ENCODE results near the gene MS4A6A.
"Not testable (repeated sequence)": the region's sequence is repeated elsewhere in the genome, so short reads cannot be mapped to it uniquely, and the experiment has no call there.

The MS4A6A gene

GRCh38 chr11:60158636-60159035, 24.2 kb downstream of the MS4A6A start:
- no peaks in the 10 kb centered on the region for H3K27me3 ChIP-seq (ENCODE audit: insufficient read depth, low read length)
- no peak overlapping the region for H3K9ac ChIP-seq (ENCODE audit: low read depth, low read length)
- H3K4me1 ChIP-seq (ENCODE audit: insufficient read depth, low read length), result no peaks in the 10 kb centered on the region
- no peaks in the 10 kb centered on the region for H3K36me3 ChIP-seq (ENCODE audit: insufficient read depth, low read depth, low read length)
- no peak overlapping the region for H3K27ac ChIP-seq (ENCODE audit: low read length)
- no peaks in the 10 kb centered on the region for H3K9me3 ChIP-seq (ENCODE audit: insufficient read depth, low read depth, low read length)
- H3K4me3 ChIP-seq (ENCODE audit: low read length), result no peak overlapping the region

DNA sequence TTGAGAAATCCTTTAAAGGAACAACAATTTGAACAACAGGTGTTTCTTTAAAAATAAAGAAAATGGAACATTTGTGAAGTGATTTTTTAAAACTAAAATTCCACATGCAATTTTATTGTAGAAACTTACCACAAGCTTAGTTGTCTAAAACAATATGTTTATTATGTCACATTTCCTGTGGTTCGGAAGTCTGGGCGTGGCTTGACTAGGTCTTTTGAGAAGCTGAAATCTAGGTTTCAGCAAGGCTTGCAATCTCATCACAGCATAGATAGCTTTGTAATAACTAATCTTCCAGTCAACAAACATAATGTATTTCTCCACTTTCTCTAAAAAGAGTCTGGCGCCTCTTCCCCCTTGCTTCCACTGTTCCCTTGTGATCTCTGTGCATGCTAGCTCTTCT, 27.0 kb downstream of the MS4A6A start:
- Histone ChIP-seq H3K27ac (ENCODE audit: low read length) (no peak overlapping the region), H3K27me3 (ENCODE audit: insufficient read depth, low read length) (no peaks in the 10 kb centered on the region), H3K36me3 (ENCODE audit: insufficient read depth, low read depth, low read length) (no peaks in the 10 kb centered on the region), H3K4me3 (ENCODE audit: low read length) (no peak overlapping the region), H3K4me1 (ENCODE audit: insufficient read depth, low read length) (no peaks in the 10 kb centered on the region), H3K9ac (ENCODE audit: low read depth, low read length) (no peak overlapping the region), H3K9me3 (ENCODE audit: insufficient read depth, low read depth, low read length) (no peaks in the 10 kb centered on the region)

DNA sequence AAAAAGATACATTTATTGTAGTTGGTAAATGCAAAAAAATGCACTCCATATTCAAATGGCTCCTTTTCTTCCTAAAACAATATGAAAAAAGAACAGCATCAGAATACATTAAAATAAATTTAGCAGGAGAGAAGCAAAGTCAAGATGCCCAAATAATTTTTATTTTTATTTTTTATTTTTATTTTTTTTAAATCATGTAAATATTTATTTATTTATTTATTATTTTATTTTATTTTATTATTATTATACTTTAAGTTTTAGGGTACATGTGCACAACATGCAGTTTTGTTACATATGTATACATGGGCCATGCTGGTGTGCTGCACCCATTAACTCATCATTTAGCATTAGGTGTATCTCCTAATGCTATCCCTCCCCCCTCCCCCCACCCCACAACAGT, 30.2 kb downstream of the MS4A6A start:
- H3K4me1 ChIP-seq (ENCODE audit: insufficient read depth, low read length); H3K4me3 ChIP-seq (ENCODE audit: low read length); H3K27ac ChIP-seq (ENCODE audit: low read length); H3K9me3 ChIP-seq (ENCODE audit: insufficient read depth, low read depth, low read length); H3K27me3 ChIP-seq (ENCODE audit: insufficient read depth, low read length); H3K9ac ChIP-seq (ENCODE audit: low read depth, low read length); H3K36me3 ChIP-seq (ENCODE audit: insufficient read depth, low read depth, low read length): not testable (repeated sequence)

GRCh38 chr11:60150279-60150678, 32.6 kb downstream of the MS4A6A start:
- H3K27ac ChIP-seq (ENCODE audit: low read length), result no peak overlapping the region
- H3K4me3 ChIP-seq (ENCODE audit: low read length), result no peak overlapping the region
- H3K9me3 ChIP-seq (ENCODE audit: insufficient read depth, low read depth, low read length), result no peaks in the 10 kb centered on the region
- no peaks in the 10 kb centered on the region for H3K4me1 ChIP-seq (ENCODE audit: insufficient read depth, low read length)
- no peak overlapping the region for H3K9ac ChIP-seq (ENCODE audit: low read depth, low read length)
- no peaks in the 10 kb centered on the region for H3K36me3 ChIP-seq (ENCODE audit: insufficient read depth, low read depth, low read length)
- H3K27me3 ChIP-seq (ENCODE audit: insufficient read depth, low read length), result no peaks in the 10 kb centered on the region

GRCh38 chr11:60145677-60146076, 37.2 kb downstream of the MS4A6A start:
- no peaks in the 10 kb centered on the region for H3K9me3 ChIP-seq (ENCODE audit: insufficient read depth, low read depth, low read length)
- H3K36me3 ChIP-seq (ENCODE audit: insufficient read depth, low read depth, low read length), result no peaks in the 10 kb centered on the region
- H3K27ac ChIP-seq (ENCODE audit: low read length), result no peak overlapping the region
- H3K4me3 ChIP-seq (ENCODE audit: low read length), result no peak overlapping the region
- no peak overlapping the region for H3K9ac ChIP-seq (ENCODE audit: low read depth, low read length)
- no peaks in the 10 kb centered on the region for H3K27me3 ChIP-seq (ENCODE audit: insufficient read depth, low read length)
- H3K4me1 ChIP-seq (ENCODE audit: insufficient read depth, low read length), result no peaks in the 10 kb centered on the region

GRCh38 chr11:60143768-60144167, 39.1 kb downstream of the MS4A6A start:
- no peak overlapping the region for H3K4me3 ChIP-seq (ENCODE audit: low read length)
- no peaks in the 10 kb centered on the region for H3K9me3 ChIP-seq (ENCODE audit: insufficient read depth, low read depth, low read length)
- no peaks in the 10 kb centered on the region for H3K36me3 ChIP-seq (ENCODE audit: insufficient read depth, low read depth, low read length)
- no peak overlapping the region for H3K27ac ChIP-seq (ENCODE audit: low read length)
- no peaks in the 10 kb centered on the region for H3K27me3 ChIP-seq (ENCODE audit: insufficient read depth, low read length)
- H3K4me1 ChIP-seq (ENCODE audit: insufficient read depth, low read length), result no peaks in the 10 kb centered on the region
- H3K9ac ChIP-seq (ENCODE audit: low read depth, low read length), result no peak overlapping the region

- no peaks in the 10 kb centered on the region for H3K4me1 ChIP-seq (ENCODE audit: insufficient read depth, low read length)
- H3K9me3 ChIP-seq (ENCODE audit: insufficient read depth, low read depth, low read length), result peaks cover 11% of the 10 kb centered on the region
- no peak overlapping the region for H3K4me3 ChIP-seq (ENCODE audit: low read length)
- H3K27ac ChIP-seq (ENCODE audit: low read length), result no peak overlapping the region
- no peaks in the 10 kb centered on the region for H3K27me3 ChIP-seq (ENCODE audit: insufficient read depth, low read length)
- no peaks in the 10 kb centered on the region for H3K36me3 ChIP-seq (ENCODE audit: insufficient read depth, low read depth, low read length)
- no peak overlapping the region for H3K9ac ChIP-seq (ENCODE audit: low read depth, low read length)
Observed at GRCh38 chr11:60133917-60134316, 49.0 kb downstream of the MS4A6A start.

GRCh38 chr11:60131912-60132311, 51.0 kb downstream of the MS4A6A start:
- Histone ChIP-seq H3K4me1 (ENCODE audit: insufficient read depth, low read length) (0 out of 2 replicates have a peak, but pooled peaks cover 3% of the 10 kb centered on the region), H3K27ac (ENCODE audit: low read length) (no peak overlapping the region), H3K9ac (ENCODE audit: low read depth, low read length) (no peak overlapping the region), H3K9me3 (ENCODE audit: insufficient read depth, low read depth, low read length) (peaks cover 11% of the 10 kb centered on the region), H3K27me3 (ENCODE audit: insufficient read depth, low read length) (no peaks in the 10 kb centered on the region), H3K4me3 (ENCODE audit: low read length) (no peak overlapping the region), H3K36me3 (ENCODE audit: insufficient read depth, low read depth, low read length) (no peaks in the 10 kb centered on the region)

- Histone ChIP-seq H3K4me3 (ENCODE audit: low read length) (no peak overlapping the region), H3K27ac (ENCODE audit: low read length) (no peak overlapping the region), H3K9me3 (ENCODE audit: insufficient read depth, low read depth, low read length) (peaks cover 11% of the 10 kb centered on the region), H3K36me3 (ENCODE audit: insufficient read depth, low read depth, low read length) (no peaks in the 10 kb centered on the region), H3K9ac (ENCODE audit: low read depth, low read length) (no peak overlapping the region), H3K27me3 (ENCODE audit: insufficient read depth, low read length) (no peaks in the 10 kb centered on the region), H3K4me1 (ENCODE audit: insufficient read depth, low read length) (0 out of 2 replicates have a peak, but pooled peaks cover 3% of the 10 kb centered on the region)
Observed at GRCh38 chr11:60130496-60130895, 52.4 kb downstream of the MS4A6A start.

DNA sequence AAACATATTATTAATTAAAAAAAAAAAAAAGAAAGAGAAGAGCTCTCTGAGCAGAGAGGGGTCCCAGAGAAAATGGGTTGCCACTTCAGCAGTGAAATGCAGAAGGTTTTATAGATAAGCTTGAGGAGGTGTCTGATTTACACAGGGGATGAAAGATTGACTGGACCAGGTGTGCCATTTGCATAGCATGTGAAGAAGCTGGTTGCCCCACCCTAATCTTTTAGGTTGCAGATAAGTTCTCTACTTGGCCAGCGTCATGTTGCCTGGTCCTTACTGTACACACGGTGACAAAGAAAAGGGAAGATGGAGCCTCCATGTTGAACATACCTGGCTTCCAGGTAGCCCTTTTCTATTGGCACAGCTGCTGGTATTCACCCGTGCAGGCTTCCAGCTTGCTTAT, 53.0 kb downstream of the MS4A6A start:
- H3K36me3 ChIP-seq (ENCODE audit: insufficient read depth, low read depth, low read length), result no peaks in the 10 kb centered on the region
- H3K4me1 ChIP-seq (ENCODE audit: insufficient read depth, low read length), result 0 out of 2 replicates have a peak, but pooled peaks cover 3% of the 10 kb centered on the region
- H3K4me3 ChIP-seq (ENCODE audit: low read length), result no peak overlapping the region
- H3K9ac ChIP-seq (ENCODE audit: low read depth, low read length), result no peak overlapping the region
- H3K27me3 ChIP-seq (ENCODE audit: insufficient read depth, low read length), result no peaks in the 10 kb centered on the region
- H3K27ac ChIP-seq (ENCODE audit: low read length), result no peak overlapping the region
- peaks cover 11% of the 10 kb centered on the region for H3K9me3 ChIP-seq (ENCODE audit: insufficient read depth, low read depth, low read length)

- H3K9ac ChIP-seq (ENCODE audit: low read depth, low read length); H3K4me3 ChIP-seq (ENCODE audit: low read length); H3K4me1 ChIP-seq (ENCODE audit: insufficient read depth, low read length); H3K36me3 ChIP-seq (ENCODE audit: insufficient read depth, low read depth, low read length); H3K27me3 ChIP-seq (ENCODE audit: insufficient read depth, low read length); H3K9me3 ChIP-seq (ENCODE audit: insufficient read depth, low read depth, low read length); H3K27ac ChIP-seq (ENCODE audit: low read length): not testable (repeated sequence)
Observed at GRCh38 chr11:60128866-60129265, 54.0 kb downstream of the MS4A6A start.

DNA sequence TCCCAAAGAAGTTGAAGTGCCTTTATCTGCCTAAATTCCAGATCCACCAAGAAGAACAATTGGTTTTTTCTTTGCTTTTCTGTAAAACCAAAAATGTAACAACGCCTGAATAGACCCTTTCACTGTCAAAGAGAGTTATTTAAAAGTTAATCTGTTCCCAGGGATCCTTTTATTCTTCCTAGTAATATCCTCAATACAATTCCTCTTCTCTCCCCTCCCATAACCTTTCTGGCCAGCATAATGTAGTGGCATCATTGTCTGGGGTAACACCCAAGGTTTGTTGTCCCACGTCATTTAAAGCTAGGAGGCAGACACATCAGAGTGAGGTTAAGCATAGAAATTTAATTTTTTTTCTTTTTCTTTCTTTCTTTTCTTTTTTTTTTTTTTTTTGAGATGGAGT, 54.5 kb downstream of the MS4A6A start:
- H3K9ac ChIP-seq (ENCODE audit: low read depth, low read length), result no peak overlapping the region
- 0 out of 2 replicates have a peak, but pooled peaks cover 8% of the 10 kb centered on the region for H3K4me1 ChIP-seq (ENCODE audit: insufficient read depth, low read length)
- H3K4me3 ChIP-seq (ENCODE audit: low read length), result no peak overlapping the region
- no peaks in the 10 kb centered on the region for H3K27me3 ChIP-seq (ENCODE audit: insufficient read depth, low read length)
- no peaks in the 10 kb centered on the region for H3K36me3 ChIP-seq (ENCODE audit: insufficient read depth, low read depth, low read length)
- no peak overlapping the region for H3K27ac ChIP-seq (ENCODE audit: low read length)
- H3K9me3 ChIP-seq (ENCODE audit: insufficient read depth, low read depth, low read length), result no peaks in the 10 kb centered on the region

All from iPS-20b (cell line).